OCI-LY7 (cell line): Measurements from ENCODE around the gene SPACA4. TPM values are rescaled to one million over a fixed set of nuclear protein-coding genes. Genes with fewer than 3 reads are reported as not detected.

Source experiments
- BruUV-seq: library from RNA; stranded (reverse); fragments of 400-500 nt; replicated peaks from 2 replicates; lab custom pipeline; 2021; lab: Mats Ljungman, UMichigan
- CTCF ChIA-PET: fragments of 300-600 bp; sonication (Branson Sonifier 250); formaldehyde crosslinking; loops from one replicate; lab custom pipeline; 2022; ENCODE audit warnings: antibody characterized with exemption; ENCODE audit not compliant: unreplicated experiment; lab: Charles Lee
- POLR2A ChIA-PET: fragments of 300-600 bp; sonication (Branson Sonifier 250); formaldehyde crosslinking; loops from one replicate; lab custom pipeline; 2022; ENCODE audit warnings: antibody characterized with exemption; lab: Charles Lee
- DNase-seq: peaks from one replicate; pipeline ENCODE4 v3.0.0-alpha.2; 2015; ENCODE audit warnings: low spot score
- H2AFZ ChIP-seq: fragments of 200-600 bp; sonication (generic), shearing (Covaris generic); 2 replicates; pipeline ENCODE4 v1.6.1; 2014; ENCODE audit warnings: mild to moderate bottlenecking, antibody characterized with exemption, low read length, moderate library complexity
- H3K27ac ChIP-seq: fragments of 200-600 bp; sonication (generic); 2 replicates; pipeline ENCODE4 v1.5.1; 2014; ENCODE audit warnings: mixed run types, low read depth, mild to moderate bottlenecking, moderate library complexity, low read length, inconsistent platforms; ENCODE audit not compliant: poor library complexity, severe bottlenecking
- H3K36me3 ChIP-seq: fragments of 200-600 bp; sonication (generic); 2 replicates; pipeline ENCODE4 v1.6.1; 2014; ENCODE audit warnings: mild to moderate bottlenecking, antibody characterized with exemption, low read length, moderate library complexity, mixed read lengths; ENCODE audit not compliant: insufficient read depth
- H3K4me1 ChIP-seq: fragments of 200-600 bp; sonication (generic); 2 replicates; pipeline ENCODE4 v1.5.1; 2014; ENCODE audit warnings: mild to moderate bottlenecking, low read length; ENCODE audit not compliant: insufficient read depth, poor library complexity, severe bottlenecking
- H3K4me2 ChIP-seq: fragments of 200-600 bp; sonication (generic); 2 replicates; pipeline ENCODE4 v1.6.1; 2014; ENCODE audit warnings: mild to moderate bottlenecking, low read length
- H3K4me3 ChIP-seq: fragments of 200-600 bp; sonication (generic); 2 replicates; pipeline ENCODE4 v1.5.1; 2014; ENCODE audit warnings: mild to moderate bottlenecking, low read depth, low read length; ENCODE audit not compliant: poor library complexity, severe bottlenecking
- H3K79me2 ChIP-seq: fragments of 200-600 bp; sonication (generic); 2 replicates; pipeline ENCODE4 v1.6.1; 2016; ENCODE audit warnings: low read depth, mild to moderate bottlenecking, low read length, moderate library complexity, mixed read lengths; ENCODE audit not compliant: insufficient read depth
- H3K9me2 ChIP-seq: fragments of 200-600 bp; sonication (generic); 2 replicates; pipeline ENCODE4 v1.6.1; 2016; ENCODE audit warnings: mild to moderate bottlenecking, low read length, mixed read lengths; ENCODE audit not compliant: insufficient read depth
- H3K9me3 ChIP-seq: fragments of 200-600 bp; sonication (generic); 2 replicates; pipeline ENCODE4 v1.6.1; 2014; ENCODE audit warnings: mild to moderate bottlenecking, mixed run types, low read length, mixed read lengths
- H4K20me1 ChIP-seq: fragments of 200-600 bp; sonication (generic); 2 replicates; pipeline ENCODE4 v1.6.1; 2014; ENCODE audit warnings: mild to moderate bottlenecking, antibody characterized with exemption, low read length, moderate library complexity, mixed read lengths; ENCODE audit not compliant: insufficient read depth
- EZH2phosphoT487 ChIP-seq: fragments of 200-600 bp; sonication (generic); IDR thresholded peaks from 2 replicates; pipeline ENCODE4 v1.6.1; 2018; ENCODE audit warnings: low read depth, borderline replicate concordance, mild to moderate bottlenecking, mixed run types, antibody characterized with exemption, low read length, moderate library complexity, mixed read lengths
- intact Hi-C: fragments of 100-400 bp; cut with micrococcal nuclease; formaldehyde crosslinking; loops from one replicate; pipeline ENCODE4 v1.10.0; 2022; ENCODE audit not compliant: unreplicated experiment
- total RNA-seq, 2 experiments: library from RNA; depleted of rRNA in 1 of 2; stranded (reverse); fragments of >200 nt in 1 of 2; shearing (Covaris generic) in 1 of 2; gene quantifications; 2 replicates each; pipeline ENCODE4 v1.2.3, GENCODE V29; 2014 to 2022
- TF ChIP-seq, protein P1 (sequence below): fragments of 200-600 bp; sonication (generic); conservative IDR thresholded peaks from 2 replicates; pipeline ENCODE4 v1.5.1; 2014; ENCODE audit warnings: mild to moderate bottlenecking, antibody characterized with exemption, low read length, moderate library complexity, mixed read lengths

The SPACA4 gene
- total RNA-seq, 2 experiments from 2014 or later = not detected

DNA sequence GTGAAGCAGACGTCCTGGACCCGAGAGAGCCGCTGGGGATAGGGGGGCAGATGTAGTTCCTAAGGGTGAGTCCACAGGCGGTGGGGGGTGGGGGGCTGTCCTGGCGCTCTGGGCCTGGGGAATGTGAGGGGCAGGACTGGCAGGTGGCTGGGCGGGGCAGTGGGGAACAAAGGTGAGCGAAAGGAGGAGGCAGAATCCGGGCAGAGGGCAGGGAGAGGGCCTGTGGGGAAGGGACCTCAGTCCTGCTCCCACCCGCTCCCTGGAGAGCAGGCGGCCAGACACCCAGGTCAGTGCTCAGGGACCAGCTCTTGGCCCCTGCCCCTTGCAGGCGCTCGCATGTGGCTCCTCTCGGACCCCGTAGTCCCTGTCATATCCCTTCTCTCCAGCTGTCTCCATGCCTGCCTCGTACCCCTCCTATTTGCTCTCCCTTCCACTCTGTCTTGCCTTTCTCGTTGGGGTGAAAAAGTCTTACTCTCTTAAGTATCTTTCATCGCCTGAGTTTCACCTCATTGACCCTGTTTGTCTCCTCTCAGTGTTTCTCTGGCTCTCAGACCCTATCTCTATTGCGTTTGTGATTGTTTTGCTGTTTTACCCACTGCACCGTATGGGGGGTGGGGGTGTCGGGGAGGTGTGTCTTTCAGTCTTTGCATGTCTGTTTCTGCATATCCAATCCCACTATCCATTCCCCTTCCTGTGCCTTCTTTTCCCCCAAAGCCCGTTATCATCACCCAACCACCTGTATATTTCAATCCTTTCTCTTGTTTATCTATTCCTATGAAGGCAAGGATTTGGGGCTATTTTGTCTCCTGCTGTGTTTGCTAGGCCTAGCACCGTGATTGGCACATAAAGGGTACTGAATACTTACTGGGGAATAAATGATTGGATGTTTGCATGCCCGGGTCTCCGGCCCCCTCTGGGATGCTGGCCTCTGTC is 18.5 kb downstream of the SPACA4 start:
- H3K36me3 ChIP-seq = peaks cover 24% of the 10 kb centered on the region; the same call in 1 of the 2 replicates
- TF ChIP-seq EZH2phosphoT487 = no peak
- TF ChIP-seq, protein P1, sequence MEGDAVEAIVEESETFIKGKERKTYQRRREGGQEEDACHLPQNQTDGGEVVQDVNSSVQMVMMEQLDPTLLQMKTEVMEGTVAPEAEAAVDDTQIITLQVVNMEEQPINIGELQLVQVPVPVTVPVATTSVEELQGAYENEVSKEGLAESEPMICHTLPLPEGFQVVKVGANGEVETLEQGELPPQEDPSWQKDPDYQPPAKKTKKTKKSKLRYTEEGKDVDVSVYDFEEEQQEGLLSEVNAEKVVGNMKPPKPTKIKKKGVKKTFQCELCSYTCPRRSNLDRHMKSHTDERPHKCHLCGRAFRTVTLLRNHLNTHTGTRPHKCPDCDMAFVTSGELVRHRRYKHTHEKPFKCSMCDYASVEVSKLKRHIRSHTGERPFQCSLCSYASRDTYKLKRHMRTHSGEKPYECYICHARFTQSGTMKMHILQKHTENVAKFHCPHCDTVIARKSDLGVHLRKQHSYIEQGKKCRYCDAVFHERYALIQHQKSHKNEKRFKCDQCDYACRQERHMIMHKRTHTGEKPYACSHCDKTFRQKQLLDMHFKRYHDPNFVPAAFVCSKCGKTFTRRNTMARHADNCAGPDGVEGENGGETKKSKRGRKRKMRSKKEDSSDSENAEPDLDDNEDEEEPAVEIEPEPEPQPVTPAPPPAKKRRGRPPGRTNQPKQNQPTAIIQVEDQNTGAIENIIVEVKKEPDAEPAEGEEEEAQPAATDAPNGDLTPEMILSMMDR = no peak
- POLR2A ChIA-PET = no interaction called here
- no peak overlapping the region for H2AFZ ChIP-seq
- H3K4me1 ChIP-seq = peaks cover 27% of the 10 kb centered on the region
- intact Hi-C loops = no loop called here
- no peaks in the 10 kb centered on the region for H3K9me3 ChIP-seq
- CTCF ChIA-PET = no interaction called here
- H4K20me1 ChIP-seq = no peaks in the 10 kb centered on the region
- no TSS peak for BruUV-seq
- peak overlapping the region; percentile 24 for H3K27ac ChIP-seq
- H3K4me3 ChIP-seq = peak overlapping the region; percentile 68
- no peaks in the 10 kb centered on the region for H3K9me2 ChIP-seq
- no peak for DNase-seq
- peaks cover 8% of the 10 kb centered on the region; the same call in 1 of the 2 replicates for H3K79me2 ChIP-seq
- peak overlapping the region; percentile 84 for H3K4me2 ChIP-seq

DNA sequence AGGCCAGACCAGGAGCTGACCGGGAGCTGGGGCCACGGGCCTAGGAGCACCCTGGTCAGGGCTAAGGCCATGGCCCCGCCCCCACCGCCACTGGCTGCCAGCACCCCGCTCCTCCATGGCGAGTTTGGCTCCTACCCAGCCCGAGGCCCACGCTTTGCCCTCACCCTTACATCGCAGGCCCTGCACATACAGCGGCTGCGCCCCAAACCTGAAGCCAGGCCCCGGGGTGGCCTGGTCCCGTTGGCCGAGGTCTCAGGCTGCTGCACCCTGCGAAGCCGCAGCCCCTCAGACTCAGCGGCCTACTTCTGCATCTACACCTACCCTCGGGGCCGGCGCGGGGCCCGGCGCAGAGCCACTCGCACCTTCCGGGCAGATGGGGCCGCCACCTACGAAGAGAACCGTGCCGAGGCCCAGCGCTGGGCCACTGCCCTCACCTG is 19.4 kb downstream of the SPACA4 start:
- Histone ChIP-seq H3K27ac (no peak overlapping the region), H3K4me1 (peaks cover 21% of the 10 kb centered on the region), H4K20me1 (no peaks in the 10 kb centered on the region), H2AFZ (no peak overlapping the region), H3K36me3 (peaks cover 32% of the 10 kb centered on the region; the same call in 1 of the 2 replicates), H3K9me3 (no peaks in the 10 kb centered on the region), H3K9me2 (no peaks in the 10 kb centered on the region), H3K79me2 (peaks cover 4% of the 10 kb centered on the region; the same call in 1 of the 2 replicates), H3K4me3 (no peak overlapping the region), H3K4me2 (no peak overlapping the region)
- ChIA-PET CTCF (no interaction called here), POLR2A (no interaction called here)
- no peak for DNase-seq
- BruUV-seq = no TSS peak
- intact Hi-C loops = no loop called here
- no peak for TF ChIP-seq EZH2phosphoT487
- TF ChIP-seq, protein P1 = no peak
